Activated CD4-positive, alpha-beta T cell treated with anti-CD3 and anti-CD28 coated beads, Interleukin-2, amount 10 ng/mL, durations not matched to agents 24 days and 14 days (primary cell): ENCODE data around the gene TLK1. TPM values are rescaled to one million over a fixed set of nuclear protein-coding genes. Genes with fewer than 3 reads are reported as not detected.
"Not testable (repeated sequence)": the region's sequence is repeated elsewhere in the genome, so short reads cannot be mapped to it uniquely, and the experiment has no call there.

ENCODE experiments used
- DNase-seq: peaks from one replicate; pipeline ENCODE4 v3.0.0; 2022
- H3K27ac Mint-ChIP-seq: one replicate; pipeline ENCODE4 v1.8.0; 2022; ENCODE audit warnings: mild to moderate bottlenecking, mixed read lengths
- H3K27me3 Mint-ChIP-seq: one replicate; pipeline ENCODE4 v1.8.0; 2022; ENCODE audit warnings: mixed read lengths
- H3K36me3 Mint-ChIP-seq: one replicate; pipeline ENCODE4 v1.8.0; 2022; ENCODE audit warnings: low read depth, mild to moderate bottlenecking, mixed read lengths
- H3K4me1 Mint-ChIP-seq: one replicate; pipeline ENCODE4 v1.8.0; 2021; ENCODE audit warnings: mixed read lengths
- H3K4me3 Mint-ChIP-seq: one replicate; pipeline ENCODE4 v1.8.0; 2022; ENCODE audit warnings: mild to moderate bottlenecking, moderate library complexity, mixed read lengths
- H3K9me3 Mint-ChIP-seq: one replicate; pipeline ENCODE4 v1.8.0; 2021; ENCODE audit warnings: mixed read lengths
- intact Hi-C: fragments of 100-400 bp; cut with micrococcal nuclease; formaldehyde crosslinking; loops from one replicate; pipeline ENCODE4 v1.15.1; 2023
- total RNA-seq: library from RNA; stranded (reverse); gene quantifications from 2 replicates; pipeline ENCODE4 v1.2.3, GENCODE V29; 2022

The TLK1 gene
- total RNA-seq, 1 donor from 2014 or later: 94.9 TPM

GRCh38 chr2:171076422-171076821, 84.3 kb downstream of the TLK1 start:
- intact Hi-C loops, H3K27ac Mint-ChIP-seq, H3K27me3 Mint-ChIP-seq, H3K9me3 Mint-ChIP-seq, H3K4me3 Mint-ChIP-seq: not testable (repeated sequence)
- Mint-ChIP-seq H3K36me3 (peaks cover 59% of the 10 kb centered on the region), H3K4me1 (peaks cover 18% of the 10 kb centered on the region)
- peak; percentile 58 for DNase-seq

- Mint-ChIP-seq H3K4me1 (peaks cover 7% of the 10 kb centered on the region), H3K27me3 (no peaks in the 10 kb centered on the region), H3K27ac (no peak overlapping the region), H3K4me3 (no peak overlapping the region), H3K9me3 (peaks cover 6% of the 10 kb centered on the region), H3K36me3 (peaks cover 58% of the 10 kb centered on the region)
- no peak for DNase-seq
- intact Hi-C loops: no loop called here
These were observed 88.5 kb downstream of the TLK1 start for GRCh38 chr2:171072164-171072563.

- no peak overlapping the region for H3K4me3 Mint-ChIP-seq
- H3K27me3 Mint-ChIP-seq: no peaks in the 10 kb centered on the region
- intact Hi-C loops: no loop called here
- no peak for DNase-seq
- no peaks in the 10 kb centered on the region for H3K4me1 Mint-ChIP-seq
- H3K9me3 Mint-ChIP-seq: no peaks in the 10 kb centered on the region
- no peak overlapping the region for H3K27ac Mint-ChIP-seq
- H3K36me3 Mint-ChIP-seq: peaks cover 40% of the 10 kb centered on the region
These were observed 91.3 kb downstream of the TLK1 start for GRCh38 chr2:171069286-171069956.

GRCh38 chr2:171066110-171066509, 94.6 kb downstream of the TLK1 start:
- peaks cover 26% of the 10 kb centered on the region for H3K36me3 Mint-ChIP-seq
- H3K4me1 Mint-ChIP-seq: no peaks in the 10 kb centered on the region
- H3K27me3 Mint-ChIP-seq: no peaks in the 10 kb centered on the region
- DNase-seq: no peak
- intact Hi-C loops: no loop called here
- no peak overlapping the region for H3K27ac Mint-ChIP-seq
- H3K4me3 Mint-ChIP-seq: no peak overlapping the region
- H3K9me3 Mint-ChIP-seq: no peaks in the 10 kb centered on the region

GRCh38 chr2:171057575-171057974, 103.1 kb downstream of the TLK1 start:
- Mint-ChIP-seq H3K4me3 (no peak overlapping the region), H3K4me1 (no peaks in the 10 kb centered on the region), H3K9me3 (no peaks in the 10 kb centered on the region), H3K36me3 (peaks cover 51% of the 10 kb centered on the region), H3K27ac (no peak overlapping the region), H3K27me3 (no peaks in the 10 kb centered on the region)
- DNase-seq: no peak
- intact Hi-C loops: no loop called here

GRCh38 chr2:171056307-171056706, 104.4 kb downstream of the TLK1 start:
- H3K27me3 Mint-ChIP-seq: no peaks in the 10 kb centered on the region
- peaks cover 59% of the 10 kb centered on the region for H3K36me3 Mint-ChIP-seq
- intact Hi-C loops: no loop called here
- H3K9me3 Mint-ChIP-seq: no peaks in the 10 kb centered on the region
- H3K4me3 Mint-ChIP-seq: no peak overlapping the region
- no peaks in the 10 kb centered on the region for H3K4me1 Mint-ChIP-seq
- H3K27ac Mint-ChIP-seq: no peak overlapping the region
- no peak for DNase-seq

GRCh38 chr2:171049691-171050090, 111.0 kb downstream of the TLK1 start:
- Mint-ChIP-seq H3K4me1 (peaks cover 3% of the 10 kb centered on the region), H3K27me3 (no peaks in the 10 kb centered on the region), H3K9me3 (no peaks in the 10 kb centered on the region), H3K27ac (no peak overlapping the region), H3K4me3 (no peak overlapping the region), H3K36me3 (peaks cover 58% of the 10 kb centered on the region)
- no peak for DNase-seq
- intact Hi-C loops: no loop called here

- peaks cover 8% of the 10 kb centered on the region for H3K9me3 Mint-ChIP-seq
- no peaks in the 10 kb centered on the region for H3K27me3 Mint-ChIP-seq
- no peak for DNase-seq
- no peak overlapping the region for H3K27ac Mint-ChIP-seq
- H3K4me3 Mint-ChIP-seq: no peak overlapping the region
- intact Hi-C loops: no loop called here
- H3K4me1 Mint-ChIP-seq: peaks cover 22% of the 10 kb centered on the region
- H3K36me3 Mint-ChIP-seq: peaks cover 60% of the 10 kb centered on the region
These were observed 114.6 kb downstream of the TLK1 start for GRCh38 chr2:171046048-171046560.

- no peak overlapping the region for H3K4me3 Mint-ChIP-seq
- intact Hi-C loops: loop anchor here (1.0 kb wide), 1 partner anchor 43 kb away; no protein-coding TSS in a partner anchor
- peaks cover 8% of the 10 kb centered on the region for H3K9me3 Mint-ChIP-seq
- H3K36me3 Mint-ChIP-seq: peaks cover 55% of the 10 kb centered on the region
- peaks cover 24% of the 10 kb centered on the region for H3K4me1 Mint-ChIP-seq
- DNase-seq: no peak
- H3K27ac Mint-ChIP-seq: peak overlapping the region; percentile 68
- no peaks in the 10 kb centered on the region for H3K27me3 Mint-ChIP-seq
These were observed 116.3 kb downstream of the TLK1 start for GRCh38 chr2:171044416-171044815.

- peaks cover 8% of the 10 kb centered on the region for H3K9me3 Mint-ChIP-seq
- H3K36me3 Mint-ChIP-seq: peaks cover 58% of the 10 kb centered on the region
- no peaks in the 10 kb centered on the region for H3K27me3 Mint-ChIP-seq
- peak overlapping the region; percentile 32 for H3K4me3 Mint-ChIP-seq
- H3K4me1 Mint-ChIP-seq: peaks cover 25% of the 10 kb centered on the region
- H3K27ac Mint-ChIP-seq: peak overlapping the region; percentile 80
- DNase-seq: no peak
- intact Hi-C loops: no loop called here
These were observed 118.3 kb downstream of the TLK1 start for GRCh38 chr2:171042253-171042969.

GRCh38 chr2:171036532-171036931, 124.2 kb downstream of the TLK1 start:
- Mint-ChIP-seq H3K27me3 (no peaks in the 10 kb centered on the region), H3K9me3 (peaks cover 15% of the 10 kb centered on the region), H3K27ac (no peak overlapping the region), H3K36me3 (peaks cover 74% of the 10 kb centered on the region), H3K4me1 (peaks cover 11% of the 10 kb centered on the region), H3K4me3 (no peak overlapping the region)
- intact Hi-C loops: no loop called here
- no peak for DNase-seq

GRCh38 chr2:171034315-171034714, 126.4 kb downstream of the TLK1 start:
- peaks cover 74% of the 10 kb centered on the region for H3K36me3 Mint-ChIP-seq
- H3K4me3 Mint-ChIP-seq: no peak overlapping the region
- peak overlapping the region; percentile 6 for H3K27ac Mint-ChIP-seq
- peaks cover 15% of the 10 kb centered on the region for H3K9me3 Mint-ChIP-seq
- H3K27me3 Mint-ChIP-seq: no peaks in the 10 kb centered on the region
- H3K4me1 Mint-ChIP-seq: peaks cover 10% of the 10 kb centered on the region
- intact Hi-C loops: no loop called here
- no peak for DNase-seq

GRCh38 chr2:171025214-171025613, 135.5 kb downstream of the TLK1 start:
- no peak overlapping the region for H3K27ac Mint-ChIP-seq
- peaks cover 6% of the 10 kb centered on the region for H3K4me1 Mint-ChIP-seq
- no peaks in the 10 kb centered on the region for H3K27me3 Mint-ChIP-seq
- no peaks in the 10 kb centered on the region for H3K9me3 Mint-ChIP-seq
- DNase-seq: no peak
- no peak overlapping the region for H3K4me3 Mint-ChIP-seq
- peaks cover 36% of the 10 kb centered on the region for H3K36me3 Mint-ChIP-seq
- intact Hi-C loops: no loop called here

GRCh38 chr2:171018522-171018921, 142.2 kb downstream of the TLK1 start:
- DNase-seq: no peak
- intact Hi-C loops: loop anchor here (2.0 to 5.0 kb wide), 3 partner anchors 68 to 299 kb away; no protein-coding TSS in a partner anchor
- Mint-ChIP-seq H3K27me3 (no peaks in the 10 kb centered on the region), H3K9me3 (no peaks in the 10 kb centered on the region), H3K4me1 (peaks cover 11% of the 10 kb centered on the region), H3K4me3 (no peak overlapping the region), H3K27ac (peak overlapping the region; percentile 46), H3K36me3 (peaks cover 42% of the 10 kb centered on the region)
